SIG-M5 treated with dmso at 0.1 percent for 504 hours (cell line): ENCODE data around the gene TTBK1.

Experiments
- DNase-seq: peaks from one replicate; lab custom pipeline; 2025; ENCODE audit not compliant: unreplicated experiment; lab: John Stamatoyannopoulos, UW

Gene TTBK1

GRCh38 chr6:43222418-43223059 is 20.7 kb upstream of the TTBK1 start:
- DNase-seq = no peak

- no peak for DNase-seq
Observed at GRCh38 chr6:43223175-43223574, 20.1 kb upstream of the TTBK1 start.

- DNase-seq = no peak
Observed at GRCh38 chr6:43226192-43226851, 17.0 kb upstream of the TTBK1 start.

- peak; percentile 47 for DNase-seq
Observed at GRCh38 chr6:43228951-43229802, 14.1 kb upstream of the TTBK1 start, which contains the start of gene DNPH1. TSS of gene DNPH1 (minus strand) at chr6:43229481. CDS start at chr6:43229456, 25 bp downstream.

GRCh38 chr6:43229803-43230620 is 13.3 kb upstream of the TTBK1 start:
- no peak for DNase-seq

GRCh38 chr6:43231053-43231452 is 12.2 kb upstream of the TTBK1 start:
- DNase-seq = no peak

- no peak for DNase-seq
Observed at GRCh38 chr6:43231735-43232450, 11.4 kb upstream of the TTBK1 start.

GRCh38 chr6:43235841-43236240 is 7.4 kb upstream of the TTBK1 start:
- no peak for DNase-seq

GRCh38 chr6:43239054-43239453 is 4.2 kb upstream of the TTBK1 start:
- no peak for DNase-seq

GRCh38 chr6:43240950-43241349 is 2.3 kb upstream of the TTBK1 start:
- DNase-seq = peak; percentile 24

- DNase-seq = no peak
Observed at GRCh38 chr6:43241446-43241845, 1.8 kb upstream of the TTBK1 start.

- no peak for DNase-seq
Observed at GRCh38 chr6:43243664-43244321, 512 bp downstream of the TTBK1 start.

- DNase-seq = peak; percentile 33
Observed at GRCh38 chr6:43246301-43247113, 3.2 kb downstream of the TTBK1 start.

- DNase-seq = peak; percentile 54
Observed at GRCh38 chr6:43247114-43247999, 4.1 kb downstream of the TTBK1 start.

GRCh38 chr6:43248101-43248500 is 4.8 kb downstream of the TTBK1 start:
- no peak for DNase-seq

- DNase-seq = no peak
Observed at GRCh38 chr6:43248791-43249190, 5.5 kb downstream of the TTBK1 start.

- DNase-seq = no peak
Observed at GRCh38 chr6:43250992-43251373, 7.7 kb downstream of the TTBK1 start.

GRCh38 chr6:43253401-43253800 is 10.1 kb downstream of the TTBK1 start:
- DNase-seq = no peak
